NCI-H82 treated with DMSO at 0.1 percent for 48 hours (cell line): ENCODE measurements around the gene DCT.

Experiments
- DNase-seq: peaks from one replicate; lab custom pipeline; 2025; ENCODE audit not compliant: unreplicated experiment; lab: John Stamatoyannopoulos, UW

DCT gene

GRCh38 chr13:94454906-94455305, 24.6 kb downstream of the DCT start:
- DNase-seq: no peak

DNA sequence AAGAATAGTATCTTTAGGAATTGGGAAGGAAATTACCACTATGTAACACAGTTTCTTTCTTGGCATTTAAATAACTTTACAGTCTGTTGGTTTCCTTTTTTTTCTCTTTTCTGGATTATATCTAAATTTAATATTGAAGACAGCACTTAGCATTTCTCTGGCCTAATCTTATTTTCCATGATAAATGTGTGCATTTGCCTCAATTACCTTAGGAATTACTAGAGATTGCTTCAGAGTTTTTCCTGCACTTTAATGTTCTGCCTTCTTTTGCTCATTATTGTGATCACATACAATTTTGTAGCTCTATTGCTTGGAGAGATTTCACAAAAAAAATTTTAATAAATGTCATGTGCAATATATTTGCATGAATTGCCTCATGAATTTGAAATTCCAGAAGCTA, 25.1 kb downstream of the DCT start:
- no peak for DNase-seq

GRCh38 chr13:94444826-94445225, 34.7 kb downstream of the DCT start:
- DNase-seq: no peak

- DNase-seq: peak; percentile 84
Observed at GRCh38 chr13:94435604-94436226, 43.8 kb downstream of the DCT start.

DNA sequence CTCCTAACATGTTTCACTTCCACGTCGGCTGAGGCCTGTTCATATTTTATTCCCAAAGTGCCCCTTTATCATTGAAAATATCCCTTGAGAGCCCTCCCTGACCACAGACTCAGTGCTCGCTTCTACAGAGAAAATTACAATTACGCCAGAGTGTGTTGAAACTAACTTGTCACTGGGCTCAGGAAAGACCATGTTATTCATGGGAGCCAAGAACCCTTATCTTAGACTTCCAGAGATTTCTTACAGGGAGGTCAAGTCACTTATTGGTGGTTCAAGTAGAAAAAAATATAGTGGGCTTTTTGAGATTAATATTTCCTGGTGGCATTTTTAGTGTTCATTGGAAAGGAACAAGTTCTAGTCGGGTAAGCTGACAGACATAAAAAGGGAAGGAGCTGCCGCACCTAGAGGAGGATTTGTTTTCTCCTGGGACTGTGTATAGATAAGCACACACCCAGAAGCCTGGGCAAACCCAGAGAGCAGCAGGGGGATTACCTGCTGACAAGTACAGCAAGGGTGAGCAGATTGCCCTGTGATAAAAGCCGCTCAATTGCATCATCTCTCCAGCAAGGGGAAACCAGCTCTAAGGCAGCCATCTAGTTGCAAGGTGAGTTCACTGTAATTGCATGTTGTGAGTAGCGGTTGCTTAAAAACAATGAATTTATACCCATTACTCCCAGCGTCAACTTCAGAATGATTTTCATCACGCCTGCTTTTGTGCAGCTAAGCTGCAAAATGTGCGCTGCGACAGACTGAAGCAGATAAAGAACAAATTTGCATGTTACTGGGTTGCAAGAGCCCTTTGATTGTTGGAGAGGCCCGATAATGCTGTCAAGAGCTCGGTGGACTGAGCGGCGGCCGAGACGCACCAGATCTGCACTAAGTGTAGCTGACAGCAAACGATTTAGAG, 46.2 kb downstream of the DCT start:
- peak; percentile 100 for DNase-seq

DNA sequence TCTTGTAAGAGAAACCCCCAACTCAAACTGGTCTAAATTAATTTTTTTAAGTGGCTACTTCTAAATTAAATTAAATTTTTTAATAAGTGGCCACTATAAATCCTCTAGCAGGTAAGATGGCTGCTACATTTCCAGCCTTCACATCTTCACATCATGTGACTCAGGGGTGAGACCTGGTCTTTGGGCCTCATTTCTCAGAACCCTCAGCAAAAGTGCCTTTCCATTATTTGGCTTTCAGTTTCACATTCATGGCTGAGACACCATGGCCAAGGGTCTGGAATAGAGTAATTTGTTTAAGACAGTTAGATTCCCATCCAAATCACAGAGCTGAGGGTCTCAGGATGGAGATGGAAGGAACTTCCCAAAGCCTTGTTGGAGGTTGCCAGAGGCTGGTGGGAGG, 47.5 kb downstream of the DCT start:
- DNase-seq: no peak

DNA sequence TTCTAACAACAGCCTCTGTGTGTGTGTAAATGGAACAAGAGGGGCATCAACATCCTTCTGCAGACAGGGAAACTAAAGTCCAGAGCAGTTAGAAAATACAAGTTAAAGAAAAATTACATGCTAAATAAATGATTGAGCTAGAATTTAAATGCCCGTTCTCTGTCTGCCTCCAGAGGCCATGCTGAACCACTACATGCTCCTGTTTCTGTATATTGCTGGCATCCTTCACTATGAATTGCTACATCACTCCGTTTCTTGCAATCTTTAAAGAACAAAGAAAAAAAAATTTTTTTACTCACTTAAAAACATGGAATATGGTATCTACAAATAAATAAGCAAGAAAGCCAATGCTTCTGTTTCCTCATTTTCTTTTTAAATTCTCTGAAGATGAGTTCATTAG, 47.9 kb downstream of the DCT start:
- no peak for DNase-seq

GRCh38 chr13:94427313-94427953, 52.0 kb downstream of the DCT start:
- peak; percentile 65 for DNase-seq

GRCh38 chr13:94419925-94420305, 59.6 kb downstream of the DCT start:
- DNase-seq: no peak

DNA sequence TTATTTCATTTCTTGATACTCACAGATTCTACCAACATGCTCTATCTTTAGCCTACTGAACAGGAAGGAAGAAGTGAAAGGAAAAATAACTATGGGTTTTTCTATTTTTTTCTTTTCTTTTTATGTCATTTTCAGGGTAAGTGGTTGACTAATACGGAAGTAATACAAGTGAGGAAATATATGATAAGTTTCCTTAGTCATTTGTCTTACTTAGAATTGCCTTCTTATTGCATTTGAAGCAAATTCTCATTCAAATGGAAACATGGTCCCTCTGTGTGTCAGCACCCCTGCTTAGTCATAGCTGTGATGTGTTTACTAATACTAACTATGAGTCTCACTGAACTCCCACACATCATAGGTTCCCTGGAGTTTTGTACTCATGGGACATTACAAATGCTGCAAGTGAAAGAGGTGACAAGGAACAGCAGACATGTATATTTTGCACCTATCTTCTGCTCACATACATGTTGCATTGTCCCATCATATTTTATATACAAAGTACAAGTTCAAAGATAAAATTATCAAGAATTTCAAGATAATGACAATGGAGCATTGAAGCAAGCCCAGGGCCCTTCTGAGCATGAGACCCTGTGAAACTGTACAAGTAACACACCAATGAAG, 60.1 kb downstream of the DCT start:
- no peak for DNase-seq

DNA sequence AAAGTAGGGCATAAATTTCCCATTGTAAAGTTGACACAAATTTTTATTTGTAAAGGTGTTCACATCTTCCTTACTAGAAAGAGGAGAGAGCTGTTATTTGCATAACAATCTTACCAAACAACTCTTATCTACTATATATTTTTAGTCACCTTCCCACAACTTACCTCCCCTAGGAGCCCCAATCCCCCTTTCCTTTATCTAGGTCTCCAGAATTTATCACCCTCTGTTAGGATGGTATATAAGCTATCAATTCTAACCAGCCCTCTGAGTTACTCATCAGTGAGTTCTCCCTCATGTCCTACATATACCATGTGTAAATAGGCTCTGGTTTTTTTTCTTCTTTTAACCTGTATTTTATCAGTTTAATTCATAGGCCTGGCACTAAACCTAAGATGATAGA, 62.2 kb downstream of the DCT start:
- DNase-seq: no peak

GRCh38 chr13:94416454-94417080, 62.9 kb downstream of the DCT start:
- peak; percentile 97 for DNase-seq

DNA sequence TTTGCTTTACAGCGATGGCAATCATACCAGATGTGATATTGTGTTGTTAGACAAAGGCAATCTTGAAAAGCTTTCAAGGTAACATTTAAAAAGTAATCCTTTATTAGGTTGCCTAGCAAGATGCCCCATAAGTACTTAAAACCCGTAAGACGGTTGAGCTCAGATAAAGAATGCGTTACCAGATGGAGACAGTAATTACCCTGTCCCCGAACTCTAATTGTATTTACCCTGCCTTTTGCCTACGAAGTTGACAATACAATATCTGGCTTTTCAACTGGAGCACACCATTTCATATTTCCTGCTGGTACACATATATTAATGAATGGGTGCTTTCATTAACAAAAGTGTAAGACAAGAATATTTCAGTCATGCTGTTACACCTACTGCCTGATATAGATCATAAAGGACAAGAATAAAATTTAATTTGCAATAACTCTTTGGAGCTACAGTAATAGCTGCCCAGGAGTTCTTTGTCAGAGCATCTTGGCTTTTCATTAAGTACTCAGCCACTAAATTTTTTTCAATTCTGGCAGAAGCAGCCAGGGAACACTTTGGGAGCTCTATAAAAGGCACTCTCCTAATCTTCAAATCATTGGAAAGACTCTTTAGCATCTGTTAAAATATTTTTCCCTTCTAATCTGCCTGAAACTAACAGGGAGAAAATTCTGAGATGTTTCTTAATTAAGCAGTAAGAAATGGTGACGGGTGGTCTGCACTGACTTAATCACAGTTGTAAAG, 63.8 kb downstream of the DCT start:
- peak; percentile 100 for DNase-seq

DNA sequence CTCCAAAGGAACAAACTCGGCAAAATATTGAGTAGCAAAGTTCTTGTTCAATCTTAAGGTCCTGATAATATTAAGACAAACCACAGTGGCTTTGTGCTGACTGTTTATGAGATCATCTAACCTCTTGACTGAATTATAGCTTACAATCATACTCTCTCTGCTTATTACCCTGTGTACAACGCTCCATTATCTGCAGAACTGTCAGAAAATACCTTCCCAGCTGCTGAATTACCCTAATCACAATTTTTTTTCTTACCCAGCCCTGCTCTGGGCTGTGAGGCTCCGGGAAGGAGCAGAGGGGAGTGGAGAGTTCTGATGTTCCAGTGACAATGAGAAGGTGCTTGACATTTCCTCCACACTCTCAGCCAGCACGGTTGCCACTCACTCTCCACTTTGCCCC, 64.8 kb downstream of the DCT start:
- DNase-seq: peak; percentile 76

DNA sequence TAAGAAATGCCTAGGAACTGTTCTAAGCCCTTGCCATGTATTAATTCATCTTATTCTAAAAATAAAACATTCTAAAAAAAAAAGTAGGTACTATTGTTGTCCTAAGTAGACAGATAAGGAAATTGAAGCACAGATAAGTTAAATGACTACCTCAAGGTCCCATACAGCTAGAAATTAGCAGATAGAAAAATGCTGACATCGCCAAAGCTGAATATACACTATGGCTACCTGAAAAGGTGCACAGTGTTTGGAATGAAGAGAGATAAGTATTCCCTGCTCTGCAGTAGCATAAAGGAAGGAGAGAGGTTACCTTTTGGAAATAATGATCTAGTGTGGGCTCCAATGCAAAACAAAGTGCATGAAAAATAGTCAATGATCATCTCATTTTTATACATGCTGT, 65.3 kb downstream of the DCT start:
- no peak for DNase-seq

DNA sequence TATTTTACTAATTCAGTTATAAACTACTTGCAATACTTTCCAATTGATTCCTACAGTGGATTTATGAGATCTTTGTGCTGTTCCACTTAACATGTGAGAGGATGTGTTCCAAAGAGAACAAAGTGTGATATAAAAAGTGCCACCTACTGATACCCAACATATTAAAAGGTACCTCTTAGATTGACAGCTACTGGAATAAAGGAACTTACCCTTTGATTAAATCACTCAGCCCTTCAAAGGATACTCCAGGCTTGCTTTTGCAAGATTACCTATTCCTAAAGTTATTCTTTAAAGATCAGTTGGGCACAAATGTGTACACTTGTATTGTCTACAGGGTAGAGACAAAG, 65.9 kb downstream of the DCT start:
- no peak for DNase-seq

GRCh38 chr13:94412870-94413597, 66.4 kb downstream of the DCT start:
- peak; percentile 67 for DNase-seq

GRCh38 chr13:94411747-94412146, 67.7 kb downstream of the DCT start:
- no peak for DNase-seq

- no peak for DNase-seq
Observed at GRCh38 chr13:94408314-94409036, 71.0 kb downstream of the DCT start.
